Kidney epithelial cell (primary cell): Measurements from ENCODE around the gene NUDC. TPM values are rescaled to one million over a fixed set of nuclear protein-coding genes. Genes with fewer than 3 reads are reported as not detected.

Experiments
- DNase-seq: peaks from one replicate; pipeline ENCODE4 v3.0.0-alpha.2; 2010; ENCODE audit warnings: low read depth
- H3K27me3 ChIP-seq: 2 replicates; pipeline ENCODE4 v1.6.0; 2011; ENCODE audit warnings: low read length; ENCODE audit not compliant: control insufficient read depth, insufficient read depth
- H3K36me3 ChIP-seq: 2 replicates; pipeline ENCODE4 v1.5.1; 2011; ENCODE audit warnings: low read length; ENCODE audit not compliant: control insufficient read depth, insufficient read depth
- H3K4me3 ChIP-seq: 2 replicates; pipeline ENCODE4 v1.5.1; 2011; ENCODE audit warnings: low read depth, mild to moderate bottlenecking, control low read depth, low read length
- CTCF ChIP-seq: IDR thresholded peaks from 2 replicates; pipeline ENCODE4 v1.5.1; 2011; ENCODE audit warnings: mild to moderate bottlenecking, moderate library complexity, low read length, control low read depth, inconsistent platforms; ENCODE audit not compliant: insufficient read depth, poor library complexity, severe bottlenecking
- total RNA-seq: library from RNA; depleted of rRNA; stranded (reverse); fragments of >200 nt; gene quantifications from 2 replicates; pipeline ENCODE4 v1.2.3, GENCODE V29; 2015

Gene NUDC
- total RNA-seq, 1 donor from 2014 or later: 123 TPM

GRCh38 chr1:26923711-26924110, 2.2 kb downstream of the NUDC start:
- Histone ChIP-seq H3K4me3 (no peak overlapping the region), H3K36me3 (no peaks in the 10 kb centered on the region), H3K27me3 (no peaks in the 10 kb centered on the region)
- no peak for TF ChIP-seq CTCF
- no peak for DNase-seq

- no peak for TF ChIP-seq CTCF
- no peak for DNase-seq
- Histone ChIP-seq H3K36me3 (no peaks in the 10 kb centered on the region), H3K27me3 (no peaks in the 10 kb centered on the region), H3K4me3 (no peak overlapping the region)
These were observed 11.0 kb downstream of the NUDC start for GRCh38 chr1:26932531-26932930.

- Histone ChIP-seq H3K36me3 (no peaks in the 10 kb centered on the region), H3K4me3 (no peak overlapping the region), H3K27me3 (no peaks in the 10 kb centered on the region)
- no peak for DNase-seq
- TF ChIP-seq CTCF: no peak
These were observed 15.3 kb downstream of the NUDC start for GRCh38 chr1:26936823-26937222.

- Histone ChIP-seq H3K36me3 (no peaks in the 10 kb centered on the region), H3K4me3 (no peak overlapping the region), H3K27me3 (no peaks in the 10 kb centered on the region)
- no peak for DNase-seq
- no peak for TF ChIP-seq CTCF
These were observed 16.6 kb downstream of the NUDC start for GRCh38 chr1:26938004-26938658.

GRCh38 chr1:26938659-26939025, 17.1 kb downstream of the NUDC start:
- no peak overlapping the region for H3K4me3 ChIP-seq
- peaks cover under 1% of the 10 kb centered on the region for H3K36me3 ChIP-seq
- TF ChIP-seq CTCF: no peak
- no peaks in the 10 kb centered on the region for H3K27me3 ChIP-seq
- no peak for DNase-seq

GRCh38 chr1:26941311-26941710, 19.8 kb downstream of the NUDC start:
- DNase-seq: no peak
- TF ChIP-seq CTCF: no peak
- H3K4me3 ChIP-seq: no peak overlapping the region
- no peaks in the 10 kb centered on the region for H3K27me3 ChIP-seq
- peaks cover 6% of the 10 kb centered on the region for H3K36me3 ChIP-seq
